ENCODE measurements around the gene ACACB. TPM values are rescaled to one million over a fixed set of nuclear protein-coding genes. Genes with fewer than 3 reads are reported as not detected.

ACACB gene
- total and polyA plus RNA-seq, 7 donors = 5.3 to 295 (median 116) TPM

DNA sequence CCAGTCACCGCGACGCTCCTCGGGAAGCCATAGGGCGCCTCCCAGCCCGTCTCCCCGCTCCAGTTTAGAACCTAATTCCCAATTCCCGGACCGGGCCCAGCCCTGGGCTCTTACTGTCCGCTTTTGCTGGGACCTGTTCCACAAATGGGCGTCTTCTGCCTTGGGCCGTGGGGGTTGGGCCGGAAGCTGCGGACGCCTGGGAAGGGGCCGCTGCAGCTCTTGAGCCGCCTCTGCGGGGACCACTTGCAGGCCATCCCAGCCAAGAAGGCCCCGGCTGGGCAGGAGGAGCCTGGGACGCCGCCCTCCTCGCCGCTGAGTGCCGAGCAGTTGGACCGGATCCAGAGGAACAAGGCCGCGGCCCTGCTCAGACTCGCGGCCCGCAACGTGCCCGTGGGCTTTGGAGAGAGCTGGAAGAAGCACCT, 18.2 kb upstream of the ACACB start:
- no peaks in the 10 kb centered on the region for H3K9me3 ChIP-seq
- peak overlapping the region; percentile 69 to 85 (median 79) for H3K4me3 ChIP-seq
- H3K4me1 ChIP-seq = peaks cover 0 to 50% (median 28%) of the 10 kb centered on the region in 4 donors
- peak overlapping the region; percentile 90 to 96 (median 95) for H3K27ac ChIP-seq
- TF ChIP-seq POLR2AphosphoS5 (IDR thresholded peaks at IDR 0.05) (peak; percentile 62 to 88 (median 69)), EP300 (IDR thresholded peaks at IDR 0.05) (no peak), POLR2A (IDR thresholded peaks at IDR 0.05) (peak; percentile 37 to 52)
- TF ChIP-seq, protein P1, sequence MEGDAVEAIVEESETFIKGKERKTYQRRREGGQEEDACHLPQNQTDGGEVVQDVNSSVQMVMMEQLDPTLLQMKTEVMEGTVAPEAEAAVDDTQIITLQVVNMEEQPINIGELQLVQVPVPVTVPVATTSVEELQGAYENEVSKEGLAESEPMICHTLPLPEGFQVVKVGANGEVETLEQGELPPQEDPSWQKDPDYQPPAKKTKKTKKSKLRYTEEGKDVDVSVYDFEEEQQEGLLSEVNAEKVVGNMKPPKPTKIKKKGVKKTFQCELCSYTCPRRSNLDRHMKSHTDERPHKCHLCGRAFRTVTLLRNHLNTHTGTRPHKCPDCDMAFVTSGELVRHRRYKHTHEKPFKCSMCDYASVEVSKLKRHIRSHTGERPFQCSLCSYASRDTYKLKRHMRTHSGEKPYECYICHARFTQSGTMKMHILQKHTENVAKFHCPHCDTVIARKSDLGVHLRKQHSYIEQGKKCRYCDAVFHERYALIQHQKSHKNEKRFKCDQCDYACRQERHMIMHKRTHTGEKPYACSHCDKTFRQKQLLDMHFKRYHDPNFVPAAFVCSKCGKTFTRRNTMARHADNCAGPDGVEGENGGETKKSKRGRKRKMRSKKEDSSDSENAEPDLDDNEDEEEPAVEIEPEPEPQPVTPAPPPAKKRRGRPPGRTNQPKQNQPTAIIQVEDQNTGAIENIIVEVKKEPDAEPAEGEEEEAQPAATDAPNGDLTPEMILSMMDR (IDR thresholded peaks at IDR 0.05) = no peak
- DNase-seq = peak; percentile 87
- WGBS, 2 donors = 0% methylated on average over 32 of the region's 32 CpGs
- intact Hi-C loops (cut with DNase I) = loop anchor here (1.0 to 10.0 kb wide), 4 partner anchors 243 to 536 kb away; partner anchors contain the start of genes ISCU, SELPLG and SSH1
- no peaks in the 10 kb centered on the region for H3K27me3 ChIP-seq
- peaks cover 0 to 28% (median 16%) of the 10 kb centered on the region in 4 donors for H3K36me3 ChIP-seq

DNA sequence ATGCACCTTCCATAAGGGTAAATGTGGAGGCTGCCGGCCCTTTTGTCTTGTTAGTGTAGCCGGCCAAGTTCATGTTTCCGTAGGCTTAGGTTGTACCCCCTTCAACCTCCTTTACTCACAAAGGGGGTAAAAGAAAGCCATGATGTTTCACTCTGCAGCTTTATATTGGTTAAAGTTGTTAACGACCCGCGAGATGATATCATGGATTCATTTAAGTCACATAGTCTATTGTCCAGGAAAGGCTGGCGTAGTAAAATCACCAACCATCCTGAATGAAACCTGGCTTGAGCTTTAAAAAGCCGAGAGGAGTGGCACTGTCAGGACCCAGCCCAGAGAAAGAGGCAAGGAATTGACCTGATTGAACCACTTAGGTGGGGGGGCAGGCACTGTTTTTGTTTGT, 17.7 kb upstream of the ACACB start:
- 3 to 10% methylated on average over 8 of the region's 8 CpGs for WGBS, 2 donors
- peaks cover 0 to 47% (median 27%) of the 10 kb centered on the region in 4 donors for H3K4me1 ChIP-seq
- intact Hi-C loops (cut with DNase I) = loop anchor here (1.0 to 10.0 kb wide), 4 partner anchors 244 to 536 kb away; partner anchors contain the start of genes ISCU, SELPLG and SSH1
- no peak for DNase-seq
- TF ChIP-seq, protein P1 (IDR thresholded peaks at IDR 0.05) = no peak
- TF ChIP-seq POLR2A (IDR thresholded peaks at IDR 0.05) = no peak
- TF ChIP-seq POLR2AphosphoS5 (IDR thresholded peaks at IDR 0.05) = no peak
- TF ChIP-seq EP300 (IDR thresholded peaks at IDR 0.05) = no peak
- H3K9me3 ChIP-seq = no peaks in the 10 kb centered on the region
- peak overlapping the region; percentile 69 to 85 (median 79) for H3K4me3 ChIP-seq
- no peaks in the 10 kb centered on the region for H3K27me3 ChIP-seq
- peak overlapping the region; percentile 90 to 96 (median 95) for H3K27ac ChIP-seq
- H3K36me3 ChIP-seq = peaks cover 0 to 32% (median 20%) of the 10 kb centered on the region in 4 donors

DNA sequence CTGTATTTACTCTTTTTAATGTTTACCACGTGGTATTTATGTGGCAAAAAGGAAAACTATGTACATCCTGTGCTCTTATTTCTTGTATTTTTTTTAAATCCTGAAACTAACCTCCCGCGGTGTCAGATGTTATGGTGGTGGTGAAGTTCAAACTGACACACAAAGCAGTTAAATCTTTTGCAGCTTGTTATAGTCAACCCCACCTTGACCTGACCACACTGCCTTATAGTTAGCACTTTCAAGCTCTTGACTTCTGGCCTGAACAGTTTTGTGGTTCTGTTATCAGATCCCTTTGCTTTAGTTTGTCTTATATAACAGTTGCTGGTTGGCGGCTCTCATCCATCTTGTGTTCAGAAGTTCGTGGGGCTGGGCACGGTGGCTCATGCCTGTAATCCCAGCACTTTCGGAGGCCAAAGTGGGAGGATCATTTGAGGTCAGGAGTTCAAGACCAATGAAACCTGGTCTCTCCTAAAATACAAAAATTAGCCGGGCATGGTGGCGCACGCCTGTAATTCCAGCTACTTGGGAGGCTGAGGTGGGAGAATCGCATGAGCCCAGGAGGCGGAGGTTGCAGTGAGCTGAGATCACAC, 16.9 kb upstream of the ACACB start:
- H3K4me3 ChIP-seq = peak overlapping the region in 3 of 4 donors; percentile 78 to 85 (median 80)
- peaks cover 0 to 43% (median 26%) of the 10 kb centered on the region in 4 donors for H3K4me1 ChIP-seq
- peaks cover 0 to 41% (median 29%) of the 10 kb centered on the region in 4 donors for H3K36me3 ChIP-seq
- peak overlapping the region; percentile 90 to 96 (median 95) for H3K27ac ChIP-seq
- DNase-seq = no peak
- H3K27me3 ChIP-seq = no peaks in the 10 kb centered on the region
- intact Hi-C loops (cut with DNase I) = loop anchor here (10.0 kb wide), 3 partner anchors 245 to 465 kb away; partner anchors contain the start of genes SELPLG and SSH1
- WGBS, 2 donors = 68 to 71% methylated on average over 12 of the region's 12 CpGs
- no peaks in the 10 kb centered on the region for H3K9me3 ChIP-seq
- no peak for TF ChIP-seq POLR2A (IDR thresholded peaks at IDR 0.05)
- TF ChIP-seq, protein P1 (IDR thresholded peaks at IDR 0.05) = no peak
- TF ChIP-seq POLR2AphosphoS5 (IDR thresholded peaks at IDR 0.05) = no peak
- no peak for TF ChIP-seq EP300 (IDR thresholded peaks at IDR 0.05)

DNA sequence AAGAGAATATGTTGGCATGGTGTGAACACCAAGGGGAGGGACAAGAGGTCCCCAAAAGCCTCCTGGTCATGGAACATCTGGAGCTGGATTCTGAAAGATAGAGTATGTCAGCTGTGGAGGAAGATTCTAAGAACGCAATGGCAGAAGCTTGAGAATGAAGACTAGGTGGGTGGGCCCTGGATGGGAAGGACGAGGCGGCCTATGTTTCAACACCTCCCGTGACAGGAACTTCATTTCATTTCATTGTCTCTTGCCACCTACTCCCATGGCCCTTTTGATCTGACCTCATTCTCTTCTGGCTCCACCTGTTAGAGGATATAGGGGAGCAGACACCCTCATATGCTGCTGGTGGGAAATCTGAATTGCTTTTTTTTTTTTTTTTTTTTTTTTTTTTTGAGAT, 15.6 kb upstream of the ACACB start:
- Histone ChIP-seq H3K4me1 (peaks cover 0 to 43% (median 26%) of the 10 kb centered on the region in 4 donors), H3K4me3 (no peak overlapping the region), H3K27ac (peak overlapping the region in 1 of 4 donors; percentile 95), H3K9me3 (no peaks in the 10 kb centered on the region), H3K27me3 (no peaks in the 10 kb centered on the region), H3K36me3 (peaks cover 6 to 53% (median 40%) of the 10 kb centered on the region in 4 donors)
- intact Hi-C loops (cut with DNase I) = no loop called here
- WGBS, 2 donors = 92 to 93% methylated on average over 4 of the region's 4 CpGs
- TF ChIP-seq, protein P1 (IDR thresholded peaks at IDR 0.05) = no peak
- DNase-seq = no peak
